ENCODE results near the gene WASHC4.

The WASHC4 gene

DNA sequence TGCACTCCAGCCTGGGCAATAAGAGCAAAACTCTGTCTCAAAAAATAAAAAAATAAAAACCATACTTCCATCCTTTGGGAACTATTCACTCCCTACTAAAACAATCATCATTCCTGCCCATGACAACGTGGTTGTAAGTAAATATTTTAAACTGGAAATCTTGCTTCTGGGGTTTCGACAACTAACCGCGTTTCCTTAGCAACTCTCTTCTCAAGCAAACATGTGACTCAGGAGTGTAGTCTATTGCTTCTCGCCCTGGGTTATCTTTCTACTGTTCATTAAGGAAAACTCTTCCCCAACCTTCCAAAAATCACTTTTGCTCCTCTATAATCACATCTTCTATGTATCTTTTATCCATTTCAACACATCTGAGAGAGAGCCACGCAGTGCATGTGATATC lies 106.6 kb downstream of the WASHC4 start:
- no peaks in the 10 kb centered on the region for H3K27me3 ChIP-seq (ENCODE audit: insufficient read depth, poor library complexity, severe bottlenecking)
- TF ChIP-seq, protein P1, sequence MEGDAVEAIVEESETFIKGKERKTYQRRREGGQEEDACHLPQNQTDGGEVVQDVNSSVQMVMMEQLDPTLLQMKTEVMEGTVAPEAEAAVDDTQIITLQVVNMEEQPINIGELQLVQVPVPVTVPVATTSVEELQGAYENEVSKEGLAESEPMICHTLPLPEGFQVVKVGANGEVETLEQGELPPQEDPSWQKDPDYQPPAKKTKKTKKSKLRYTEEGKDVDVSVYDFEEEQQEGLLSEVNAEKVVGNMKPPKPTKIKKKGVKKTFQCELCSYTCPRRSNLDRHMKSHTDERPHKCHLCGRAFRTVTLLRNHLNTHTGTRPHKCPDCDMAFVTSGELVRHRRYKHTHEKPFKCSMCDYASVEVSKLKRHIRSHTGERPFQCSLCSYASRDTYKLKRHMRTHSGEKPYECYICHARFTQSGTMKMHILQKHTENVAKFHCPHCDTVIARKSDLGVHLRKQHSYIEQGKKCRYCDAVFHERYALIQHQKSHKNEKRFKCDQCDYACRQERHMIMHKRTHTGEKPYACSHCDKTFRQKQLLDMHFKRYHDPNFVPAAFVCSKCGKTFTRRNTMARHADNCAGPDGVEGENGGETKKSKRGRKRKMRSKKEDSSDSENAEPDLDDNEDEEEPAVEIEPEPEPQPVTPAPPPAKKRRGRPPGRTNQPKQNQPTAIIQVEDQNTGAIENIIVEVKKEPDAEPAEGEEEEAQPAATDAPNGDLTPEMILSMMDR (IDR thresholded peaks at IDR 0.05; ENCODE audit: poor library complexity, severe bottlenecking), result no peak
- H3K36me3 ChIP-seq (ENCODE audit: low read depth), result peaks cover 18% of the 10 kb centered on the region; the same call in 1 of the 2 replicates
- DNase-seq (ENCODE audit: low spot score) (no peak), ATAC-seq (ENCODE audit: low read depth) (peak; percentile 76)
- H3K4me3 ChIP-seq (ENCODE audit: severe bottlenecking), result no peak overlapping the region
- peaks cover 28% of the 10 kb centered on the region for H3K4me1 ChIP-seq (ENCODE audit: insufficient read depth, poor library complexity, severe bottlenecking)
- H3K9me3 ChIP-seq (ENCODE audit: severe bottlenecking), result no peaks in the 10 kb centered on the region
- H3K27ac ChIP-seq (ENCODE audit: poor library complexity, severe bottlenecking), result peak overlapping the region; percentile 94

DNA sequence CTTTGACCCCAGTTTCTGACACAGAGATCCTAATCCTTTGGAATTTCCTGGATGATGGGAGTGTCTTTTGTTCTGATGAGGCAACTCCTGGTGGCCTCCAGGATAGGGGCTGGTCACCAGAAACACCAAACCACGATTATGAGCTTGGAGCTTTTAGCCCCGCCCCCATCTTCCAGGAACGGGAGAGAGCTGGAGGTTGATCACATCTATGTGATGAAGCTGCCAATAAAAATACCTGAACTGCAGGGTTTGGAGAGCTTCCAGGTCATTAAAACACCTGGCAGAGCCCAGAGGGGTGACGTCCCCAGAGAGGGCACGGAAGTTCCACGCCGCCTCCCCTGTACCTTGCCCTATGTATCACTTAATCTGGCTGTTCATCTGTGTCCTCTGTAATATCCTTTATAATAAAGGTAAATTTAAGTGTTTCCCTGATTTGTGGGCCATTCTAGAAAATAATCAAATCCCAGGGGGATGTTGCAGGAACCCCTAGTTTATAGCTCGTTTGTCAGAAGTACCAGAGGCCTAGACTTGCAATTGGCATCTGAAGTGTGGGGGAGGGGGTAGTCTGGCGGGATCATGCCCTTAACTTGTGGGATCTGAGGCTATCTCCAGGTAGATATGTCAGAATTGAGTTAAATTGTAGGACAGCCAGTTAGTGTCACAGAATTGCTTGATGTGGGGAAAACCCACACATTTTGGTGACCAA lies 107.3 kb downstream of the WASHC4 start:
- Histone ChIP-seq H3K27me3 (ENCODE audit: insufficient read depth, poor library complexity, severe bottlenecking) (no peaks in the 10 kb centered on the region), H3K36me3 (ENCODE audit: low read depth) (peaks cover 18% of the 10 kb centered on the region; the same call in 1 of the 2 replicates), H3K27ac (ENCODE audit: poor library complexity, severe bottlenecking) (peak overlapping the region; percentile 94), H3K4me3 (ENCODE audit: severe bottlenecking) (no peak overlapping the region), H3K4me1 (ENCODE audit: insufficient read depth, poor library complexity, severe bottlenecking) (peaks cover 28% of the 10 kb centered on the region), H3K9me3 (ENCODE audit: severe bottlenecking) (no peaks in the 10 kb centered on the region)
- TF ChIP-seq, protein P1 (IDR thresholded peaks at IDR 0.05; ENCODE audit: poor library complexity, severe bottlenecking), result no peak
- peak; percentile 79 for ATAC-seq (ENCODE audit: low read depth)
- DNase-seq (ENCODE audit: low spot score), result peak; percentile 92

DNA sequence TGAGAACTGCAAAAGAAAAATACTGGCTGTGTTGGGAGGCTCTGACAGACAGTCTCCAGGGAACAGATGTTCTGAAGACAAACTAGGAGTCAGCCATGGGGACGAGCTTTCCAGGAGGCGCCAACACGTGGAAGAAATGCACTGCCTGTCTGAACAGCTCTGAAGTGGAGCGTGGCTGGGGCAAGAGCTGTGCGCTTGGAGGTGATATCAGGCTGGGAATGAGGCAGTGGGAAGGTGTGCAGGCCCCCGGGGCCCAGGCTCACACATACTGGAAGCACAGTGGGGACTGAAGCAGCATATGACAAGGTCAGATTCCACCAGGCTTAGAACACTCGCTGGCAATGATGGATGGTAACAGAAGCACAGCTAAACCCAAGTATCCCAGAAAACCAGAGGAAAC lies 110.9 kb downstream of the WASHC4 start:
- DNase-seq (ENCODE audit: low spot score) (no peak), ATAC-seq (ENCODE audit: low read depth) (no peak)
- Histone ChIP-seq H3K4me1 (ENCODE audit: insufficient read depth, poor library complexity, severe bottlenecking) (peaks cover 21% of the 10 kb centered on the region), H3K27me3 (ENCODE audit: insufficient read depth, poor library complexity, severe bottlenecking) (no peaks in the 10 kb centered on the region), H3K9me3 (ENCODE audit: severe bottlenecking) (no peaks in the 10 kb centered on the region), H3K4me3 (ENCODE audit: severe bottlenecking) (no peak overlapping the region), H3K27ac (ENCODE audit: poor library complexity, severe bottlenecking) (no peak overlapping the region), H3K36me3 (ENCODE audit: low read depth) (peaks cover 15% of the 10 kb centered on the region; the same call in 1 of the 2 replicates)
- TF ChIP-seq, protein P1 (IDR thresholded peaks at IDR 0.05; ENCODE audit: poor library complexity, severe bottlenecking), result no peak
